Neural cell (in vitro differentiated cells): ENCODE results near the gene ZNF565. TPM values are rescaled to one million over a fixed set of nuclear protein-coding genes. Genes with fewer than 3 reads are reported as not detected.
"Not testable (repeated sequence)": the region's sequence is repeated elsewhere in the genome, so short reads cannot be mapped to it uniquely, and the experiment has no call there.

Source experiments
- H2AFZ ChIP-seq: fragments of 200-600, 300-800 bp; sonication (generic), shearing (Covaris generic); 2 replicates; pipeline ENCODE4 v1.6.0; 2014; ENCODE audit warnings: low read depth, mild to moderate bottlenecking, antibody characterized with exemption, low read length, moderate library complexity
- H3F3A ChIP-seq: fragments of 200-600 bp; shearing (Covaris generic); 2 replicates; pipeline ENCODE4 v1.6.1; 2016; ENCODE audit warnings: mild to moderate bottlenecking, moderate library complexity, mixed read lengths, antibody characterized with exemption, low read length; ENCODE audit not compliant: insufficient read depth, poor library complexity, severe bottlenecking
- H3K27ac ChIP-seq: fragments of 200-600, 300-800 bp; sonication (generic), shearing (Covaris generic); 2 replicates; pipeline ENCODE4 v1.5.1; 2014; ENCODE audit warnings: mild to moderate bottlenecking, low read length, moderate library complexity
- H3K27me3 ChIP-seq: fragments of 300-800, 200-600 bp; sonication (generic), shearing (Covaris generic); 2 replicates; pipeline ENCODE4 v1.6.0; 2014; ENCODE audit warnings: mild to moderate bottlenecking, low read depth, low read length, moderate library complexity; ENCODE audit not compliant: insufficient read depth
- H3K36me3 ChIP-seq: fragments of 300-800, 200-600 bp; sonication (generic), shearing (Covaris generic); 2 replicates; pipeline ENCODE4 v1.5.1; 2014; ENCODE audit warnings: mild to moderate bottlenecking, antibody characterized with exemption, low read length, moderate library complexity; ENCODE audit not compliant: insufficient read depth
- H3K4me2 ChIP-seq: fragments of 300-800, 200-600 bp; sonication (generic), shearing (Covaris generic); 2 replicates; pipeline ENCODE4 v1.6.0; 2014; ENCODE audit warnings: mild to moderate bottlenecking, low read length
- H3K4me3 ChIP-seq: fragments of 300-800, 200-600 bp; sonication (generic), shearing (Covaris generic); 2 replicates; pipeline ENCODE4 v1.5.1; 2014; ENCODE audit warnings: mild to moderate bottlenecking, low read length, moderate library complexity
- H3K79me2 ChIP-seq: fragments of 200-600 bp; shearing (Covaris generic); replicated peaks from 2 replicates; pipeline ENCODE4 v1.6.0; 2014; ENCODE audit warnings: mild to moderate bottlenecking, low read length, moderate library complexity; ENCODE audit not compliant: insufficient read depth
- H3K9ac ChIP-seq: fragments of 300-800, 200-600 bp; sonication (generic), shearing (Covaris generic); 2 replicates; pipeline ENCODE4 v1.6.1; 2016; ENCODE audit warnings: mild to moderate bottlenecking, low read length, mixed read lengths
- H3K9me2 ChIP-seq: fragments of 200-600 bp; shearing (Covaris generic); 2 replicates; pipeline ENCODE4 v1.6.1; 2016; ENCODE audit warnings: mild to moderate bottlenecking, low read length, mixed read lengths; ENCODE audit not compliant: insufficient read depth
- H3K9me3 ChIP-seq: fragments of 200-600, 300-800 bp; sonication (generic), shearing (Covaris generic); 2 replicates; pipeline ENCODE4 v1.6.1; 2016; ENCODE audit warnings: mild to moderate bottlenecking, mixed run types, low read length, moderate library complexity, mixed read lengths
- H4K20me1 ChIP-seq: fragments of 200-600 bp; shearing (Covaris generic); 2 replicates; pipeline ENCODE4 v1.6.1; 2016; ENCODE audit warnings: mild to moderate bottlenecking, mixed run types; ENCODE audit not compliant: insufficient read depth
- CTCF ChIP-seq: fragments of 450-650 bp; IDR thresholded peaks from 2 replicates; pipeline ENCODE4 v1.5.1; 2014; ENCODE audit warnings: antibody characterized with exemption, mild to moderate bottlenecking, moderate library complexity; ENCODE audit not compliant: poor library complexity, severe bottlenecking
- EP300 ChIP-seq: fragments of 450-650 bp; conservative IDR thresholded peaks from 2 replicates; pipeline ENCODE4 v1.6.1; 2014; ENCODE audit warnings: antibody characterized with exemption, mild to moderate bottlenecking, moderate library complexity; ENCODE audit not compliant: poor library complexity, severe bottlenecking
- EZH2 ChIP-seq: fragments of 200-600, 300-800 bp; shearing (Covaris generic), sonication (generic); IDR thresholded peaks from 2 replicates; pipeline ENCODE4 v1.6.1; 2014; ENCODE audit warnings: antibody characterized with exemption, low read length, borderline replicate concordance, mild to moderate bottlenecking; ENCODE audit not compliant: insufficient read depth, poor library complexity, severe bottlenecking
- MXI1 ChIP-seq: fragments of 450-650 bp; conservative IDR thresholded peaks from 2 replicates; pipeline ENCODE4 v1.6.1; 2014; ENCODE audit warnings: antibody characterized with exemption, mild to moderate bottlenecking; ENCODE audit not compliant: poor library complexity, severe bottlenecking
- POLR2AphosphoS5 ChIP-seq: IDR thresholded peaks from 2 replicates; pipeline ENCODE4 v1.6.1; 2012
- RAD21 ChIP-seq: fragments of 450-650 bp; conservative IDR thresholded peaks from 2 replicates; pipeline ENCODE4 v1.6.1; 2014; ENCODE audit warnings: antibody characterized with exemption, mild to moderate bottlenecking, moderate library complexity
- REST ChIP-seq: IDR thresholded peaks from 2 replicates; pipeline ENCODE4 v1.6.1; 2012; ENCODE audit warnings: borderline replicate concordance
- SMC3 ChIP-seq: fragments of 450-650 bp; conservative IDR thresholded peaks from 2 replicates; pipeline ENCODE4 v1.6.1; 2014; ENCODE audit warnings: antibody characterized with exemption, mild to moderate bottlenecking, moderate library complexity; ENCODE audit not compliant: poor library complexity
- TAF1 ChIP-seq: IDR thresholded peaks from 2 replicates; pipeline ENCODE4 v1.6.1; 2012; ENCODE audit warnings: low read depth
- polyA plus RNA-seq: library from polyadenylated mRNA; depleted of rRNA; stranded (reverse); fragments of >200 nt; gene quantifications from 2 replicates; pipeline ENCODE4 v1.2.3, GENCODE V29; 2014

The ZNF565 gene
- polyA plus RNA-seq, 1 donor from 2014 or later = 9.4 TPM

GRCh38 chr19:36196249-36196648 lies 18.2 kb downstream of the ZNF565 start:
- Histone ChIP-seq H3K9ac (no peak overlapping the region), H2AFZ (no peak overlapping the region), H3K4me2 (no peak overlapping the region), H3K9me3 (no peaks in the 10 kb centered on the region), H3K79me2 (no peaks in the 10 kb centered on the region), H3F3A (no peaks in the 10 kb centered on the region), H3K4me3 (no peak overlapping the region), H3K9me2 (no peaks in the 10 kb centered on the region), H3K36me3 (peaks cover 3% of the 10 kb centered on the region), H3K27me3 (no peaks in the 10 kb centered on the region), H4K20me1 (no peaks in the 10 kb centered on the region), H3K27ac (no peak overlapping the region)
- TF ChIP-seq SMC3 = no peak
- TF ChIP-seq MXI1 = no peak
- no peak for TF ChIP-seq TAF1
- no peak for TF ChIP-seq CTCF
- TF ChIP-seq REST = no peak
- TF ChIP-seq EZH2 = no peak
- TF ChIP-seq EP300 = no peak
- TF ChIP-seq RAD21 = no peak
- no peak for TF ChIP-seq POLR2AphosphoS5

GRCh38 chr19:36186722-36187121 lies 27.7 kb downstream of the ZNF565 start:
- H3K9ac ChIP-seq, H3K9me2 ChIP-seq, H3K4me3 ChIP-seq, H3K36me3 ChIP-seq, H3F3A ChIP-seq, H3K4me2 ChIP-seq, H2AFZ ChIP-seq, H3K79me2 ChIP-seq, H3K27me3 ChIP-seq, H3K27ac ChIP-seq, H4K20me1 ChIP-seq, H3K9me3 ChIP-seq: not testable (repeated sequence)

- Histone ChIP-seq H3K79me2 (no peaks in the 10 kb centered on the region), H3K27me3 (no peaks in the 10 kb centered on the region), H3K4me2 (no peak overlapping the region), H3K36me3 (no peaks in the 10 kb centered on the region), H3K9me2 (no peaks in the 10 kb centered on the region), H3K4me3 (no peak overlapping the region), H4K20me1 (no peaks in the 10 kb centered on the region), H3K9me3 (no peaks in the 10 kb centered on the region), H3K27ac (no peak overlapping the region), H2AFZ (no peak overlapping the region), H3F3A (no peaks in the 10 kb centered on the region), H3K9ac (no peak overlapping the region)
- no peak for TF ChIP-seq EP300
- TF ChIP-seq EZH2 = no peak
- no peak for TF ChIP-seq CTCF
- TF ChIP-seq SMC3 = no peak
- no peak for TF ChIP-seq REST
- TF ChIP-seq MXI1 = no peak
- TF ChIP-seq RAD21 = no peak
- no peak for TF ChIP-seq POLR2AphosphoS5
- no peak for TF ChIP-seq TAF1
Measured at GRCh38 chr19:36183245-36183628, 31.2 kb downstream of the ZNF565 start.
